ENCODE results near the gene PIM1. TPM values are rescaled to one million over a fixed set of nuclear protein-coding genes. Genes with fewer than 3 reads are reported as not detected.

The PIM1 gene
- total RNA-seq, 1 experiment from 2014 or later = 18.6 TPM

DNA sequence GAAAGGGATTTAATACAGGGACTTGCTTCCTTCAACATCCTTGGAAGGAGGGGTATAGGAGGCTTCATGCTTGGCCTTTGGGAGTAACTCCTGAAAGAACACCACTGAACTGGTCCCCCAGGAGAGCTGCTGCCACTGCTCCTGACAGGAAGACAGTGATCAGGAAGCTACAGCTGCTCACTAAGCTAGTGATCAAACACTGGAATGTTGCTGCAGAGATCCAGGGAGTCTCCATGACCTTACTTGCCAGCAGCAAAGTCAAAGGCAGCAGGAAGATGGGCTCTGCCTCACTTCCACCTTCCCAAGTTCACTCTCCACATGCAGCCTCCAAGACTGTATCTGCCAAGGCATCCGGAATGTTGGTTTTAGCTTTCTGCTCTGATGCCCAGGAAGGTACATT, 31.8 kb downstream of the PIM1 start:
- BruUV-seq (replicated peaks) = no TSS peak
- H3K36me3 Mint-ChIP-seq (ENCODE audit: insufficient read depth, unreplicated experiment) = no peaks in the 10 kb centered on the region
- H3K4me3 Mint-ChIP-seq (ENCODE audit: low read depth, unreplicated experiment) = no peak overlapping the region
- no peaks in the 10 kb centered on the region for H3K9me3 Mint-ChIP-seq (ENCODE audit: low read depth, unreplicated experiment)
- peaks cover 27% of the 10 kb centered on the region for H3K4me1 Mint-ChIP-seq (ENCODE audit: low read depth, unreplicated experiment)
- TF ChIP-seq, protein P1, sequence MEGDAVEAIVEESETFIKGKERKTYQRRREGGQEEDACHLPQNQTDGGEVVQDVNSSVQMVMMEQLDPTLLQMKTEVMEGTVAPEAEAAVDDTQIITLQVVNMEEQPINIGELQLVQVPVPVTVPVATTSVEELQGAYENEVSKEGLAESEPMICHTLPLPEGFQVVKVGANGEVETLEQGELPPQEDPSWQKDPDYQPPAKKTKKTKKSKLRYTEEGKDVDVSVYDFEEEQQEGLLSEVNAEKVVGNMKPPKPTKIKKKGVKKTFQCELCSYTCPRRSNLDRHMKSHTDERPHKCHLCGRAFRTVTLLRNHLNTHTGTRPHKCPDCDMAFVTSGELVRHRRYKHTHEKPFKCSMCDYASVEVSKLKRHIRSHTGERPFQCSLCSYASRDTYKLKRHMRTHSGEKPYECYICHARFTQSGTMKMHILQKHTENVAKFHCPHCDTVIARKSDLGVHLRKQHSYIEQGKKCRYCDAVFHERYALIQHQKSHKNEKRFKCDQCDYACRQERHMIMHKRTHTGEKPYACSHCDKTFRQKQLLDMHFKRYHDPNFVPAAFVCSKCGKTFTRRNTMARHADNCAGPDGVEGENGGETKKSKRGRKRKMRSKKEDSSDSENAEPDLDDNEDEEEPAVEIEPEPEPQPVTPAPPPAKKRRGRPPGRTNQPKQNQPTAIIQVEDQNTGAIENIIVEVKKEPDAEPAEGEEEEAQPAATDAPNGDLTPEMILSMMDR (IDR thresholded peaks at IDR 0.05; ENCODE audit: unreplicated experiment) = no peak
- CTCF ChIA-PET = interaction anchor here (0.6 to 1.0 kb wide), 3 partner anchors 9 to 177 kb away, joined by 3 read pairs; no protein-coding TSS in a partner anchor
- H3K27ac Mint-ChIP-seq (ENCODE audit: unreplicated experiment) = no peak overlapping the region
- intact Hi-C loops (cut with micrococcal nuclease; ENCODE audit: unreplicated experiment) = no loop called here
- peaks cover 15% of the 10 kb centered on the region for H3K27me3 Mint-ChIP-seq (ENCODE audit: unreplicated experiment)
- DNase-seq = no peak

DNA sequence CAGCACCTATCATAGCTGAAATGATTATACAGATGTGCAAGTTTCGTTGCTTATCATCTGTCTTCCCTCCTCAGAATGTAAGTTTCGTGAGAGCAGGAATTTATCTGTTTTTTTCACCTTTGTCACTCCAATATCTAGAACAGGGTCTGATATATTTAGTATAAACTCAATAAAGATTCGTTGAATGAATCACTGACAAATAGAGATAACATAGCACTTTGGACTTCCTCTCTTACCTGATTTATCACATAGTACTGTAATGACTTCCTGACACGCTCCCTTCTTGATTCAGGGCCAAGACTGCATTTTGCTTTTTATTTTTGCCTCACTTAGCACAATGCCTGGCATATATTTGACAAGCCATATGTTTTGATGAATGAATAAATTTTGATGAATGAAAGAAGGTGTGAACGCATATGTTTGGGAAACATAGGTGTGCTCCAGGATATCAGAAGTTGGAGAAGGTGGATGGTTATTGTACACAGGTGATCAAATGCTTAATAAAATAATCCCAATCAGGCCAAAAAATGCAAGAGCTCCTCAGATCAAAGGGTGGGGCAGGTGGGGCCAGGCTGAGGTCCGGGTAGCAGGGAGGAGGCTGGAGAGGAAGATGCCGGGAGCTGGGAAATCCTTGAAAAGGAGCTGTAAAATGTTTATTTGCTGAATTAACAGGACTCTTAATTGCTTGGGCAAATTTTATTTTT, 33.0 kb downstream of the PIM1 start:
- H3K4me3 Mint-ChIP-seq (ENCODE audit: low read depth, unreplicated experiment) = peak overlapping the region; percentile 12
- CTCF ChIA-PET = interaction anchor here (0.6 to 1.6 kb wide), 8 partner anchors 16 to 1431 kb away, joined by 3 to 14 read pairs (median 4); no protein-coding TSS in a partner anchor
- H3K27ac Mint-ChIP-seq (ENCODE audit: unreplicated experiment) = peak overlapping the region; percentile 19
- H3K9me3 Mint-ChIP-seq (ENCODE audit: low read depth, unreplicated experiment) = no peaks in the 10 kb centered on the region
- BruUV-seq (replicated peaks) = no TSS peak
- peak; percentile 50 for DNase-seq
- TF ChIP-seq, protein P1 (IDR thresholded peaks at IDR 0.05; ENCODE audit: unreplicated experiment) = no peak
- intact Hi-C loops (cut with micrococcal nuclease; ENCODE audit: unreplicated experiment) = no loop called here
- peaks cover 33% of the 10 kb centered on the region for H3K4me1 Mint-ChIP-seq (ENCODE audit: low read depth, unreplicated experiment)
- H3K27me3 Mint-ChIP-seq (ENCODE audit: unreplicated experiment) = peaks cover 15% of the 10 kb centered on the region
- no peaks in the 10 kb centered on the region for H3K36me3 Mint-ChIP-seq (ENCODE audit: insufficient read depth, unreplicated experiment)

DNA sequence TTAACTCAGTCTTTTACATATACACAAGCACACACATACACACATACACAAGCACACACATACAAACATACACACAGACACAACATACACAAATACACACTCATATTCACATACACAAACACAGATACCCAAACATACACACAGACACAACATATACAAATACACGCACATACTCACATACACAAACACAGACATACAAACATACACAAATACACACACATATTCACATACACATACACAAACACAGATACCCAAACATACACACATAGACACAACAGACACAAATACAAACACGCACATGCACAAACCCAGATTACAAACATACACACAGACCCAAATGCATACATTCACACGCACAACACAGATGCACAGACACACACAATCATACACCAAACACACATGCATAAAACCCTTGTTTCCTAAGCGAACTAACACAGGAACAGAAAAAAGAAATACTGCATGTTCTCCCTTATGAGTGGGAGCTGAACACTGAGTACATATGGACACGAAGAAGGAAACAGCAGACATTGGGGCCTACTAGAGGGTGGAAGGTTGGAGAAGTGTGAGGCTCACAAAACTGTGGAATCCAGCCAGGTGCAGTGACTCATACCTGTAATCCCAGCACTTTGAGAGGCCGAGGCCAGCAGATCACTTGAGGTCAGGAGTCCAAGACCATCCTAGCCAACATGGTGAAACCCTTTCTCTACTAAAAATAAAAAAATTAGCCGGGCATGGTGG, 34.2 kb downstream of the PIM1 start:
- CTCF ChIA-PET = interaction anchor here (0.7 to 1.0 kb wide), 3 partner anchors 152 to 184 kb away, joined by 3 read pairs; no protein-coding TSS in a partner anchor
- no TSS peak for BruUV-seq (replicated peaks)
- peaks cover 15% of the 10 kb centered on the region for H3K27me3 Mint-ChIP-seq (ENCODE audit: unreplicated experiment)
- DNase-seq = peak; percentile 65
- no peaks in the 10 kb centered on the region for H3K9me3 Mint-ChIP-seq (ENCODE audit: low read depth, unreplicated experiment)
- H3K36me3 Mint-ChIP-seq (ENCODE audit: insufficient read depth, unreplicated experiment) = no peaks in the 10 kb centered on the region
- intact Hi-C loops (cut with micrococcal nuclease; ENCODE audit: unreplicated experiment) = no loop called here
- H3K4me1 Mint-ChIP-seq (ENCODE audit: low read depth, unreplicated experiment) = peaks cover 39% of the 10 kb centered on the region
- H3K27ac Mint-ChIP-seq (ENCODE audit: unreplicated experiment) = peak overlapping the region; percentile 4
- TF ChIP-seq, protein P1 (IDR thresholded peaks at IDR 0.05; ENCODE audit: unreplicated experiment) = no peak
- peak overlapping the region; percentile 0 for H3K4me3 Mint-ChIP-seq (ENCODE audit: low read depth, unreplicated experiment)

DNA sequence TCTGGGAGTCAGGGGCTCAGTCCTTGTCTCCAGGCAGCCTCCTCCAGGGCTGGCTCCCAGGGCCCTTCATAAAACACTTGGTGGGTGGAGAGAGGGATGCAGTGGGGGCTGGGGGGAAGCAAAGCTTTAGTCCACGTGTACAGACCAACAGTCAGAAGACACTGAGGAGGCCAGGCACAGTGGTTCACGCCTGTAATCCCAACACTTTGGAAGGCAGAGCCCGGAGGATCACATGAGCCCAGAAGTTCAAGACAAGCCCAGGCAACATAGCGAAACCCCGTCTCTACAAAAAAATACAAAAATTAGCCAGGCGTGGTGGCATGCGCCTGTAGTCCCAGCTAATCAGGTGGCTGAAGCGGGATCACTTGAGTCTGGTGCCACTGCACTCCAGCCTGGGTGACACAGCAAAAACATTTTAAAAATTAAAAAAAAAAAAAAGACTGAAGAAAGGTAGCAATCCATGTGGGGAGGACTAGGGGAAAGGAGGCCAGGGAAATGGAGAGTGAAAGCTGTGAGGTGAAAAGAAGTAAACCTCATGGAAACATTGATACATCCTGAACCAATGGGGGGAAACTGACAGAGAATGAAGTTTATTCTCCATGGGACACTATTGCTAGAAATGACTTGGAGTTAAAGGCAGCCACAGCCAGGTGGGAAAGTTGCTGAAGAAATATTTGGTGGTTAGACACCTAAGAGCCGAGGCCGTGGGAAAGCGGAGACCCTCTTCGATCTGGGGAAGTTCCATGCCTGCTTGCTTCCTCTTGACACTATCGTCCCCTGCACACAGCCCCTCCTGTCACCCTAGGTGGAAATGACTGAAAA, 35.4 kb downstream of the PIM1 start:
- TF ChIP-seq, protein P1 (IDR thresholded peaks at IDR 0.05; ENCODE audit: unreplicated experiment) = no peak
- no peak for DNase-seq
- H3K9me3 Mint-ChIP-seq (ENCODE audit: low read depth, unreplicated experiment) = no peaks in the 10 kb centered on the region
- intact Hi-C loops (cut with micrococcal nuclease; ENCODE audit: unreplicated experiment) = loop anchor here (5.0 kb wide), 1 partner anchor 103 kb away; no protein-coding TSS in a partner anchor
- no TSS peak for BruUV-seq (replicated peaks)
- no peaks in the 10 kb centered on the region for H3K36me3 Mint-ChIP-seq (ENCODE audit: insufficient read depth, unreplicated experiment)
- H3K4me1 Mint-ChIP-seq (ENCODE audit: low read depth, unreplicated experiment) = peaks cover 39% of the 10 kb centered on the region
- peaks cover 6% of the 10 kb centered on the region for H3K27me3 Mint-ChIP-seq (ENCODE audit: unreplicated experiment)
- CTCF ChIA-PET = interaction anchor here (0.7 kb wide), 1 partner anchor 946 kb away, joined by 4 read pairs; no protein-coding TSS in a partner anchor
- H3K27ac Mint-ChIP-seq (ENCODE audit: unreplicated experiment) = no peak overlapping the region
- H3K4me3 Mint-ChIP-seq (ENCODE audit: low read depth, unreplicated experiment) = no peak overlapping the region
